ENCODE results near the gene CBLC. TPM values are rescaled to one million over a fixed set of nuclear protein-coding genes. Genes with fewer than 3 reads are reported as not detected.
"Not testable (repeated sequence)": the region's sequence is repeated elsewhere in the genome, so short reads cannot be mapped to it uniquely, and the experiment has no call there.

CBLC gene
- total RNA-seq, 6 donors from 2014 or later, result 2.9 to 10.5 (median 4.5) TPM

DNA sequence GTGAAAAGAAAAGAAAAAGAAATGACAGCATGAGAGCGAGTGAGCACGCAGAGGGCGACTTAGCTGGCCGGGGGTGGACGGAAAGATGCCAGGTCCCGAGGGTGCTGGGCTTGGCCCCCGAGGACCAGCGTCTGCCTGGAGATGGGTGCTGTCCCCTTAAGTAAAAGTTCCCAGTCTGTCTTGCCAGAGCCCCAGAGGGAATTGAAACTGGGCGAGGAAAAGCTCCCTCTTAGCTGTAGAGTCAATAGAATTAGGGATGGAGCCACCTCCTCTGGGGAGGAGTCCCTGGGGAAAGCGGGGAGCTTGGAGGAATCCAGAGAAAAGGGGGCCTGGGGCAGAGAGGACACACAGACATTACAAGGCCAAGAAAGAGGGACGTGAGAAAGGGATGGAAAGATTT lies 44.5 kb downstream of the CBLC start:
- peak overlapping the region in 2 of 4 donors; percentile 69 to 76 for H3K27ac ChIP-seq
- H3K27me3 ChIP-seq, result no peaks in the 10 kb centered on the region
- peaks cover 4 to 21% (median 10%) of the 10 kb centered on the region in 4 donors for H3K4me1 ChIP-seq
- WGBS, 2 donors, result 68 to 81% methylated on average over 11 of the region's 11 CpGs
- DNase-seq, result no peak
- H3K9me3 ChIP-seq, result no peaks in the 10 kb centered on the region
- H3K36me3 ChIP-seq, result peaks cover 0 to 16% (median 5%) of the 10 kb centered on the region in 4 donors
- TF ChIP-seq POLR2A (IDR thresholded peaks at IDR 0.05), result no peak
- TF ChIP-seq, protein P1, sequence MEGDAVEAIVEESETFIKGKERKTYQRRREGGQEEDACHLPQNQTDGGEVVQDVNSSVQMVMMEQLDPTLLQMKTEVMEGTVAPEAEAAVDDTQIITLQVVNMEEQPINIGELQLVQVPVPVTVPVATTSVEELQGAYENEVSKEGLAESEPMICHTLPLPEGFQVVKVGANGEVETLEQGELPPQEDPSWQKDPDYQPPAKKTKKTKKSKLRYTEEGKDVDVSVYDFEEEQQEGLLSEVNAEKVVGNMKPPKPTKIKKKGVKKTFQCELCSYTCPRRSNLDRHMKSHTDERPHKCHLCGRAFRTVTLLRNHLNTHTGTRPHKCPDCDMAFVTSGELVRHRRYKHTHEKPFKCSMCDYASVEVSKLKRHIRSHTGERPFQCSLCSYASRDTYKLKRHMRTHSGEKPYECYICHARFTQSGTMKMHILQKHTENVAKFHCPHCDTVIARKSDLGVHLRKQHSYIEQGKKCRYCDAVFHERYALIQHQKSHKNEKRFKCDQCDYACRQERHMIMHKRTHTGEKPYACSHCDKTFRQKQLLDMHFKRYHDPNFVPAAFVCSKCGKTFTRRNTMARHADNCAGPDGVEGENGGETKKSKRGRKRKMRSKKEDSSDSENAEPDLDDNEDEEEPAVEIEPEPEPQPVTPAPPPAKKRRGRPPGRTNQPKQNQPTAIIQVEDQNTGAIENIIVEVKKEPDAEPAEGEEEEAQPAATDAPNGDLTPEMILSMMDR (IDR thresholded peaks at IDR 0.05), result no peak
- no peak for TF ChIP-seq POLR2AphosphoS5 (IDR thresholded peaks at IDR 0.05)
- TF ChIP-seq EP300 (IDR thresholded peaks at IDR 0.05), result no peak
- ATAC-seq (ENCODE audit: low FRiP score in 2 of 2), result no peak
- no peak overlapping the region for H3K4me3 ChIP-seq

DNA sequence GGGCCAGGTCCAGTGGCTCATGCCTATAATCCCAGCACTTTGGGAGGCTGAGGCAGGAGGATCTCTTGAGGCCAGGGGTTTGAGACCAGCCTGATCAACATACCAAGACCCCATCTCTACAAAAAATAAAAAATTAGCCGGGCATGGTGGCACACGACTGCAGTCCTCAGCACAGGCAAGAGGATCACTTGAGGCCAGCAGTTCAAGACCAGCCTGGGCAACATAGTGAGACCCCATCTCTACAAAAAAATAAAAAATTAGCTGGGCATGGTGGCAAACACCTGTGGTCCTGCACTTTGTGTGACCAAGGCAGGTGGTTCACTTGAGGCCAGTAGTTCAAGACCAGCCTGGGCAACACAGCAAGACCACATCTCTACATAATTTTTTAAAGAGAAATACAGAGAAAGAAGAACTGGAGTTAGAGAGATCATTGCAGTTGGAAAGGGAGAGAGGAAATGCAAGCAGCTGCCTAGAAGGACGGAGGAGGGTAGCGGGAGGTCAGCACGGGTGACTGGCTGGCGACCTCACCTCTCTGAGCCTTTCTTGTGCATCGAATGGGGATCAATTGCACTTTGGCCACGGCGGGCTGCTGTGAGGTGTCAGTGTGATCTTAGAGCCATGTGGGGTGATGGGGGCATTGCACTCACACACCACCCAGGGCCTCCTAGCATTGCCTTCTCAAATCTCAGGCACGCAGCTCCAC lies 45.1 kb downstream of the CBLC start:
- DNase-seq (no peak), ATAC-seq (ENCODE audit: low FRiP score in 2 of 2) (no peak)
- Histone ChIP-seq H3K27ac (peak overlapping the region in 1 of 4 donors; percentile 76), H3K27me3 (no peaks in the 10 kb centered on the region), H3K4me3 (no peak overlapping the region), H3K4me1 (peaks cover 4 to 21% (median 10%) of the 10 kb centered on the region in 4 donors), H3K36me3 (peaks cover 0 to 16% (median 5%) of the 10 kb centered on the region in 4 donors), H3K9me3 (no peaks in the 10 kb centered on the region)
- 62 to 67% methylated on average over 10 of the region's 10 CpGs for WGBS, 2 donors
- TF ChIP-seq POLR2A (IDR thresholded peaks at IDR 0.05), result no peak

DNA sequence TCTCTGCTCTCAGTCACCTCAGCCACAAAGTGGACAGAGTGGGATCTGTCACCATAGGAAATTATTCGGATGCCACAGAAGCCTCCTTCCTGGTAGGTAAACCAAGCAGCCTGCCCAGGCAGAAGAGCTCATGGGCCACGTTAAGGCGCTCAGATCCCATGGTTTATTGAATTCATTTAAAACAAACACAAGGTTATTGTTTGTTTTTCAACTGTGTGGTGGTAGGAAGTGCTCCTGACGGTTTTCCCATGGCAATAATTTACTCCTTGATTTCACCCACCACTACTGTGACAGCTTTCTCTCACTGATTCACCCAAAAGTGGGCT lies 45.6 kb downstream of the CBLC start:
- no peak for TF ChIP-seq POLR2AphosphoS5 (IDR thresholded peaks at IDR 0.05)
- no peak for TF ChIP-seq POLR2A (IDR thresholded peaks at IDR 0.05)
- TF ChIP-seq, protein P1 (IDR thresholded peaks at IDR 0.05), result no peak
- no peak for TF ChIP-seq EP300 (IDR thresholded peaks at IDR 0.05)
- 47 to 50% methylated on average over 4 of the region's 4 CpGs for WGBS, 2 donors
- ATAC-seq (ENCODE audit: low FRiP score in 2 of 2), result no peak

DNA sequence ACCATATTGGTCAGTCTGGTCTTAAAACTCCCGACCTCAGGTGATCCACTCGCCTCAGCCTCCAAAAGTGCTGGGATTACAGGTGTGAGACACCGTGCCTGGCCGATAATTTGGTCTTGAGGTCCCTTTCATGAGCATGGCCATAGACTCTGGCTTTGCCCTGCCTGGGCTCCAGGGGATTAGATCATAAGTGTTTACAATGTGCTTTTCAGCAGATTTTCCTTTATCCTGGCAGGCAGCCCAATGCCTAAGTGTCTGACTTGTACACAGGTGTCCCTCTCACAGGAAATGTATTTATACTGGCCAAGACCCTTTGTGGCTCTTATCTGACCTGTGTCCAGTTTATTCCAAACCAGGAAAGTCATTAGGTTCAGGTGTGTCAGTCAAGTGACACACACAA lies 47.1 kb downstream of the CBLC start:
- DNase-seq, result peak in 1 of 2 donors; percentile 50
- no peak for ATAC-seq (ENCODE audit: low FRiP score in 2 of 2)
- no peak overlapping the region for H3K4me3 ChIP-seq
- no peaks in the 10 kb centered on the region for H3K9me3 ChIP-seq
- TF ChIP-seq EP300 (IDR thresholded peaks at IDR 0.05) (no peak), POLR2AphosphoS5 (IDR thresholded peaks at IDR 0.05) (no peak), POLR2A (IDR thresholded peaks at IDR 0.05) (no peak)
- TF ChIP-seq, protein P1 (IDR thresholded peaks at IDR 0.05), result no peak
- WGBS, 2 donors, result 69 to 97% methylated on average over 4 of the region's 4 CpGs
- no peaks in the 10 kb centered on the region for H3K36me3 ChIP-seq
- no peak overlapping the region for H3K27ac ChIP-seq
- H3K27me3 ChIP-seq, result no peaks in the 10 kb centered on the region
- peaks cover 4 to 21% (median 10%) of the 10 kb centered on the region in 4 donors for H3K4me1 ChIP-seq

More for the DNA sequence above, 45.6 kb downstream of the CBLC start:
- Histone ChIP-seq H3K36me3 (peaks cover 0 to 13% (median 5%) of the 10 kb centered on the region in 4 donors), H3K27me3 (no peaks in the 10 kb centered on the region), H3K4me1 (peaks cover 4 to 21% (median 10%) of the 10 kb centered on the region in 4 donors), H3K9me3 (no peaks in the 10 kb centered on the region), H3K4me3 (no peak overlapping the region), H3K27ac (peak overlapping the region in 1 of 4 donors; percentile 20)
- no peak for DNase-seq

DNA sequence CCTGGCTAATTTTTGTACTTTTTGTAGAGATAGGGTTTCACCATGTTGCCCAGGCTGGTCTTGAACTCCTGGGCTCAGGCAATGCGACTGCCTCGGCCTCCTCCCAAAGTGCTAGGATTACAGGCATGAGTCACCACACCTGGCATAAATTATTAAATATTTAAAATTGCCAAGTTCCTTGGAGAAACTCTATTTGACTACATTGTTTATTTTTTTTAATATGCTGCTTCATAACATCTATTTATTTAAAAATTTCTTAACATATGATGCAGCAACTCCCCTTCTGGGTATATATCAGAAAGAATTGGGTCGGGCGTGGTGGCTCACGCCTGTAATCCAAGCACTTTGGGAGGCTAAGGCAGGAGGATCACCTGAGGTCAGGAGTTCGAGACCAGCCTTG lies 55.2 kb downstream of the CBLC start:
- not testable (repeated sequence) for H3K9me3 ChIP-seq; H3K4me3 ChIP-seq; H3K4me1 ChIP-seq; H3K36me3 ChIP-seq; ATAC-seq (ENCODE audit: low FRiP score in 2 of 2); DNase-seq; H3K27me3 ChIP-seq; H3K27ac ChIP-seq
- 83 to 86% methylated on average over 6 of the region's 6 CpGs for WGBS, 2 donors

DNA sequence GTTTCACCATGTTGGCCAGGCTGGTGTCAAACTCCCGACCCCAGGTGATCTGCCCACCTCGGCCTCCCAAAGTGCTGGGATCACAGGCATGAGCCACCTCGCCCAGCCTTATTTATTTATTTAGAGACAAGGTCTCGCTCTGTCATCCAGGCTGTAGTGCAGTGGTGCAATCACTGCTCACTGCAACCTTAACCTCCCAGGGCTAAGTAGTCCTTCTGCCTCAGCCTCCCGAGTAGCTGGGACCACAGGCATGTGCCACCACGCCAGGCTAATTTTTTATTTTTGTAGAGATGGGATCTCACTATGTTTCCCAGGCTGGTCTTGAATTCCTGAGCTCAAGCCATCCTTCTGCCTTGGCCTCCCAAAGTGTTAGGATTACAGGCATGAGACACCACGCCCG lies 56.7 kb downstream of the CBLC start:
- H3K27ac ChIP-seq, H3K36me3 ChIP-seq: not testable (repeated sequence)
- WGBS, 2 donors, result 91 to 92% methylated on average over 6 to 8 of the region's 8 CpGs

More for the DNA sequence above, 56.7 kb downstream of the CBLC start:
- not testable (repeated sequence) for H3K9me3 ChIP-seq; H3K4me1 ChIP-seq; H3K27me3 ChIP-seq; DNase-seq; H3K4me3 ChIP-seq; ATAC-seq (ENCODE audit: low FRiP score in 2 of 2)

Data from upper lobe of left lung (tissue), 6 donors.